Endodermal cell (in vitro differentiated cells): ENCODE results near the gene CDH23. TPM values are rescaled to one million over a fixed set of nuclear protein-coding genes. Genes with fewer than 3 reads are reported as not detected.

Experiments used
- DNase-seq: peaks from one replicate; pipeline ENCODE4 v3.0.0-alpha.2; 2017
- H3K27ac ChIP-seq: 2 replicates; pipeline ENCODE4 v1.5.1; 2013; ENCODE audit warnings: mild to moderate bottlenecking, low read depth, low read length, moderate library complexity
- H3K27me3 ChIP-seq: 2 replicates; pipeline ENCODE4 v1.6.1; 2013; ENCODE audit warnings: mild to moderate bottlenecking, low read length, moderate library complexity; ENCODE audit not compliant: insufficient read depth, control insufficient read depth, poor library complexity, severe bottlenecking
- H3K36me3 ChIP-seq: 2 replicates; pipeline ENCODE4 v1.7.0; 2013; ENCODE audit warnings: mild to moderate bottlenecking, low read length, moderate library complexity; ENCODE audit not compliant: control insufficient read depth, insufficient read depth
- H3K4me1 ChIP-seq: one replicate; pipeline ENCODE4 v1.7.0; 2013; ENCODE audit warnings: low read length; ENCODE audit not compliant: control insufficient read depth, insufficient read depth
- H3K4me3 ChIP-seq: 2 replicates; pipeline ENCODE4 v1.5.1; 2013; ENCODE audit warnings: mild to moderate bottlenecking, low read length, moderate library complexity
- H3K9ac ChIP-seq: 2 replicates; pipeline ENCODE4 v1.6.1; 2013; ENCODE audit warnings: mild to moderate bottlenecking, low read length, moderate library complexity; ENCODE audit not compliant: poor library complexity, severe bottlenecking; ENCODE audit errors: extremely low read depth
- H3K9me3 ChIP-seq: 2 replicates; pipeline ENCODE4 v1.6.1; 2013; ENCODE audit warnings: mild to moderate bottlenecking, low read length, moderate library complexity; ENCODE audit not compliant: control insufficient read depth
- H3K27ac Mint-ChIP-seq: 2 replicates; pipeline ENCODE4 v1.8.0; 2020; ENCODE audit warnings: mixed read lengths
- H3K27me3 Mint-ChIP-seq: 2 replicates; pipeline ENCODE4 v1.8.0; 2021; ENCODE audit warnings: mild to moderate bottlenecking, mixed read lengths; ENCODE audit not compliant: insufficient read depth
- H3K36me3 Mint-ChIP-seq: 2 replicates; pipeline ENCODE4 v1.8.0; 2020; ENCODE audit warnings: low read depth, mixed read lengths
- H3K4me1 Mint-ChIP-seq: 2 replicates; pipeline ENCODE4 v1.8.0; 2020; ENCODE audit warnings: mixed read lengths
- H3K4me3 Mint-ChIP-seq: 2 replicates; pipeline ENCODE4 v1.8.0; 2020; ENCODE audit warnings: mild to moderate bottlenecking, moderate library complexity, mixed read lengths
- H3K9me3 Mint-ChIP-seq: 2 replicates; pipeline ENCODE4 v1.8.0; 2020; ENCODE audit warnings: mild to moderate bottlenecking, mixed read lengths
- CTCF ChIP-seq: fragments of 200-600 bp; sonication (generic); conservative IDR thresholded peaks from 2 replicates; pipeline ENCODE4 v1.5.0; 2021; ENCODE audit warnings: antibody characterized with exemption, mild to moderate bottlenecking
- WGBS, 2 experiments: methylation state at CpG; one replicate each; pipeline versions ENCODE4 v1.1.5 to v1.1.7; 2013; ENCODE audit warnings: missing lambda C conversion rate in 2 of 2, mixed read lengths in 1 of 2; ENCODE audit not compliant: insufficient coverage in 1 of 2, insufficient read length in 1 of 2; 5-methylcytosine and 5-hydroxymethylcytosine counted together
- total RNA-seq, 2 donors: library from RNA; stranded (reverse); fragmentation: NEBNext Ultra II Directional in 1 of 2; extraction: Animal tissue kit (Norgen Biotek cat#: 25700) in 1 of 2; gene quantifications; 2 replicates in 1 of 2; 3 replicates in 1 of 2; pipeline ENCODE4 v1.2.1, GENCODE V29; 2021

The CDH23 gene
- total RNA-seq, 2 donors from 2014 or later = 2.1 to 4.2 TPM

- Mint-ChIP-seq H3K27me3 (no peaks in the 10 kb centered on the region), H3K4me3 (no peak overlapping the region), H3K9me3 (no peaks in the 10 kb centered on the region), H3K36me3 (no peaks in the 10 kb centered on the region), H3K27ac (no peak overlapping the region), H3K4me1 (no peaks in the 10 kb centered on the region)
- WGBS, 2 experiments = 82 to 96% methylated on average over 3 of the region's 3 CpGs
- TF ChIP-seq CTCF = no peak
- H3K27me3 ChIP-seq = no peaks in the 10 kb centered on the region
- H3K4me3 ChIP-seq = no peak overlapping the region
- DNase-seq = no peak
- H3K9ac ChIP-seq = no peak overlapping the region
- no peaks in the 10 kb centered on the region for H3K4me1 ChIP-seq
- H3K27ac ChIP-seq = no peak overlapping the region
- H3K36me3 ChIP-seq = no peaks in the 10 kb centered on the region
- no peaks in the 10 kb centered on the region for H3K9me3 ChIP-seq
Observed at GRCh38 chr10:71456631-71457030, 59.9 kb downstream of the CDH23 start.

- Mint-ChIP-seq H3K9me3 (no peaks in the 10 kb centered on the region), H3K36me3 (no peaks in the 10 kb centered on the region), H3K4me3 (no peak overlapping the region), H3K4me1 (peaks cover 6% of the 10 kb centered on the region), H3K27ac (no peak overlapping the region), H3K27me3 (no peaks in the 10 kb centered on the region)
- Histone ChIP-seq H3K9me3 (no peaks in the 10 kb centered on the region), H3K36me3 (no peaks in the 10 kb centered on the region), H3K9ac (no peak overlapping the region), H3K27me3 (no peaks in the 10 kb centered on the region), H3K27ac (no peak overlapping the region), H3K4me3 (no peak overlapping the region), H3K4me1 (no peaks in the 10 kb centered on the region)
- no peak for DNase-seq
- no peak for TF ChIP-seq CTCF
- 82 to 92% methylated on average over 4 of the region's 4 CpGs for WGBS, 2 experiments
Observed at GRCh38 chr10:71457908-71458307, 61.2 kb downstream of the CDH23 start.

GRCh38 chr10:71458387-71458786 is 61.7 kb downstream of the CDH23 start:
- 82 to 85% methylated on average over 2 of the region's 2 CpGs for WGBS, 2 experiments
- H3K9ac ChIP-seq = no peak overlapping the region
- TF ChIP-seq CTCF = no peak
- H3K36me3 ChIP-seq = no peaks in the 10 kb centered on the region
- Mint-ChIP-seq H3K9me3 (no peaks in the 10 kb centered on the region), H3K36me3 (no peaks in the 10 kb centered on the region), H3K4me1 (peaks cover 6% of the 10 kb centered on the region), H3K27ac (no peak overlapping the region), H3K4me3 (no peak overlapping the region), H3K27me3 (no peaks in the 10 kb centered on the region)
- no peak for DNase-seq
- no peak overlapping the region for H3K4me3 ChIP-seq
- no peaks in the 10 kb centered on the region for H3K9me3 ChIP-seq
- H3K27me3 ChIP-seq = no peaks in the 10 kb centered on the region
- H3K4me1 ChIP-seq = no peaks in the 10 kb centered on the region
- no peak overlapping the region for H3K27ac ChIP-seq
